Upper lobe of right lung (tissue), 1 donor: ENCODE data around the gene PTAR1. TPM values are rescaled to one million over a fixed set of nuclear protein-coding genes. Genes with fewer than 3 reads are reported as not detected.
"Not testable (repeated sequence)": the region's sequence is repeated elsewhere in the genome, so short reads cannot be mapped to it uniquely, and the experiment has no call there.

Experiments
- ATAC-seq: fragments of 200-7000 bp; cut with Tn5 transposase; one replicate; pipeline ENCODE4 v1.9.1; 2020; ENCODE audit warnings: mild to moderate bottlenecking, moderate library complexity
- DNase-seq: peaks from one replicate; pipeline ENCODE4 v3.0.0-alpha.2; 2020
- H3K27ac ChIP-seq: fragments of 200-600 bp; one replicate; pipeline ENCODE4 v1.8.0; 2022
- H3K27me3 ChIP-seq: fragments of 200-600 bp; one replicate; pipeline ENCODE4 v1.8.0; 2022; ENCODE audit warnings: mild to moderate bottlenecking
- H3K36me3 ChIP-seq: fragments of 200-600 bp; one replicate; pipeline ENCODE4 v1.8.0; 2022
- H3K4me1 ChIP-seq: fragments of 200-600 bp; one replicate; pipeline ENCODE4 v1.8.0; 2022
- H3K4me3 ChIP-seq: fragments of 200-600 bp; one replicate; pipeline ENCODE4 v1.8.0; 2022; ENCODE audit warnings: mild to moderate bottlenecking
- H3K9me3 ChIP-seq: fragments of 200-600 bp; one replicate; pipeline ENCODE4 v1.8.0; 2022
- intact Hi-C: fragments of 100-400 bp; cut with DNase I; formaldehyde crosslinking; loops from one replicate; pipeline ENCODE4 v1.11.0; 2022
- long read RNA-seq: library from polyadenylated mRNA; unstranded; transcript quantifications from one replicate; pipeline ENCODE4 v2.0.0, GENCODE V29; 2021
- total RNA-seq: library from RNA; stranded (reverse); fragmentation: NEBNext Ultra II Directional; extraction: Animal tissue kit (Norgen Biotek cat#: 25700); gene quantifications from one replicate; pipeline ENCODE4 v1.2.1, GENCODE V29; 2021
- TF ChIP-seq, protein P1 (sequence below): fragments of 200-600 bp; IDR thresholded peaks from one replicate; pipeline ENCODE4 v1.8.0; 2022; ENCODE audit warnings: antibody characterized with exemption
- donor health status: DM: no; HTN: yes; CAD: no; lungs with severe emphysema.

PTAR1 gene, protein sequence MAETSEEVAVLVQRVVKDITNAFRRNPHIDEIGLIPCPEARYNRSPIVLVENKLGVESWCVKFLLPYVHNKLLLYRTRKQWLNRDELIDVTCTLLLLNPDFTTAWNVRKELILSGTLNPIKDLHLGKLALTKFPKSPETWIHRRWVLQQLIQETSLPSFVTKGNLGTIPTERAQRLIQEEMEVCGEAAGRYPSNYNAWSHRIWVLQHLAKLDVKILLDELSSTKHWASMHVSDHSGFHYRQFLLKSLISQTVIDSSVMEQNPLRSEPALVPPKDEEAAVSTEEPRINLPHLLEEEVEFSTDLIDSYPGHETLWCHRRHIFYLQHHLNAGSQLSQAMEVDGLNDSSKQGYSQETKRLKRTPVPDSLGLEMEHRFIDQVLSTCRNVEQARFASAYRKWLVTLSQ
- total RNA-seq, result 48.9 TPM
- long read RNA-seq, partial matches to known transcripts, result 6 of 24 reads
- long read RNA-seq, other reads (novel, unspliced or antisense), result 14 of 24 reads

DNA sequence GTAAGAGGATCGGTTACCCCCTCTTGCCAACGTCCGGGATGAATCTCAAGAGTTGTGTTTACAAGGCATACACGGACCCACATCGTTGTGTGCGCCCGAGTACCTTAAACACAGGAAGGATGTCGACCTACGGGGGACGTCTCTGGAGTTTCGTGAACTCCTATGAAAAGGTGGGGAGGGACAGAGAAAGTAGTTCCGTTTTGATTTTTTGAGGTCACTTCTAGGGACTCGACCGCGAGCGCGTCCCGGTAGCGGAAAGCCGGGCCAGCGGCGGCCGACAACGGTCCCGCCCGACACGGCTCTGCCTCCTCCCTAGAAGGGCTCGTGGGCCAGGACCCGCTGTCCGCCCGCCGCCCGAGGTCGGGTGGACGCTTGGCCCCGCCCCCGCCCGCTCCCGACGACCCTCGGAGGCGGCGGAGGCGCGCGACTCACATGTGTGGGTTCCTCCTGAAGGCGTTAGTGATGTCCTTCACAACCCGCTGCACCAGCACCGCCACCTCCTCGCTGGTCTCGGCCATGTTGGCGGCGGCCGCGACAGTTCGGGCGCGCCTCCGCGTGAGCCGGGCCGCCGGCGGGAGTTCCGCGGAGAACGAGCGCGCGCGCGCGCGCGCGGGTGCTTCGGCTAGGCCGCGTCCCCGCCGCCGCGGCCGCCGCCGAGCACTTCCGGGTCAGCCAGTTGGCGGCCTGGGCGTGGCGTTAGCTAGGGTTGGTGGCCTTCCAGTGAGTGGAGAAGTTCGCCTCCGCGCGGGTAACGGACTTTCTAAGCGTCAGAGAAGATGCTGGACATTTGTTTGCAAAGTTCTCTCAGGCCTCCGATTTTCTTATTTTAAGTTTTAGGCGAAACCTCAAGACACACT is at the start of gene PTAR1:
Gene PTAR1, minus strand, starts transcription at position 591 of the 857 bp plus-strand sequence. Its CDS starts 73 bp downstream, at position 518.
- no peaks in the 10 kb centered on the region for H3K9me3 ChIP-seq
- peak within 1 kb of the TSS; percentile 80 for H3K4me3 ChIP-seq
- peak; percentile 99 for ATAC-seq
- no peaks in the 10 kb centered on the region for H3K36me3 ChIP-seq
- peaks cover 19% of the 10 kb centered on the region for H3K4me1 ChIP-seq
- DNase-seq, result peak; percentile 96
- TF ChIP-seq, protein P1, sequence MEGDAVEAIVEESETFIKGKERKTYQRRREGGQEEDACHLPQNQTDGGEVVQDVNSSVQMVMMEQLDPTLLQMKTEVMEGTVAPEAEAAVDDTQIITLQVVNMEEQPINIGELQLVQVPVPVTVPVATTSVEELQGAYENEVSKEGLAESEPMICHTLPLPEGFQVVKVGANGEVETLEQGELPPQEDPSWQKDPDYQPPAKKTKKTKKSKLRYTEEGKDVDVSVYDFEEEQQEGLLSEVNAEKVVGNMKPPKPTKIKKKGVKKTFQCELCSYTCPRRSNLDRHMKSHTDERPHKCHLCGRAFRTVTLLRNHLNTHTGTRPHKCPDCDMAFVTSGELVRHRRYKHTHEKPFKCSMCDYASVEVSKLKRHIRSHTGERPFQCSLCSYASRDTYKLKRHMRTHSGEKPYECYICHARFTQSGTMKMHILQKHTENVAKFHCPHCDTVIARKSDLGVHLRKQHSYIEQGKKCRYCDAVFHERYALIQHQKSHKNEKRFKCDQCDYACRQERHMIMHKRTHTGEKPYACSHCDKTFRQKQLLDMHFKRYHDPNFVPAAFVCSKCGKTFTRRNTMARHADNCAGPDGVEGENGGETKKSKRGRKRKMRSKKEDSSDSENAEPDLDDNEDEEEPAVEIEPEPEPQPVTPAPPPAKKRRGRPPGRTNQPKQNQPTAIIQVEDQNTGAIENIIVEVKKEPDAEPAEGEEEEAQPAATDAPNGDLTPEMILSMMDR, result no peak
- peak within 1 kb of the TSS; percentile 98 for H3K27ac ChIP-seq
- H3K27me3 ChIP-seq, result no peaks in the 10 kb centered on the region
- intact Hi-C loops, result no loop called here

DNA sequence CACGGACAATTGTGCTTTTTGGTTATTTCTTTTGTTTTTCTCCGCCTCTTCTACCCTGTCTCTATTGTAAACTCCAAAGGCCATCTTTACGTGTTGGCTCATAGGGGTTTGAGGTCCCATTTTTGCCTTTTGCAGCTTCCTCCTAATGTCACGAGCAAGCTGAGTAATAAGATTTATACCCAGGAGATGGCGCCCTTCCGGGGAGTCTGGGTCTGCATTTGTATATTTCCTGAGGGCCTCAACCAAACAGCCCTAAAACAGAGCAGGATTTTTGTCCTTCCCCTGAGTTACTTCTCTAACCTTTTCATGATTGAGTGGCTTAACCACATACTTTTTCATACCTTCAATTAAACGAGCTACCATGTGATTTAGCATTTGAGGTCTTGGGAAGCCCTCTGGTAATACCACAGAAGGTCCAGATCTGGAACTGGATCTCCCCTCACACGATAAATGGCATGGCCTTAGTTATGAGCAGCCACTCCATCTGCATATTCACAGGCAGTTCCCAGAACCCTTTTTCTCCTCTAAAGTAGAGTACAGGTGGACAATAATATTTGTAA is 49.6 kb upstream of the PTAR1 start:
- Histone ChIP-seq H3K9me3 (no peaks in the 10 kb centered on the region), H3K36me3 (no peaks in the 10 kb centered on the region), H3K4me1 (peaks cover 8% of the 10 kb centered on the region), H3K27me3 (no peaks in the 10 kb centered on the region), H3K4me3 (no peak overlapping the region), H3K27ac (no peak overlapping the region)
- intact Hi-C loops, result no loop called here
- DNase-seq, result no peak
- TF ChIP-seq, protein P1, result peak; percentile 20
- peak; percentile 44 for ATAC-seq

DNA sequence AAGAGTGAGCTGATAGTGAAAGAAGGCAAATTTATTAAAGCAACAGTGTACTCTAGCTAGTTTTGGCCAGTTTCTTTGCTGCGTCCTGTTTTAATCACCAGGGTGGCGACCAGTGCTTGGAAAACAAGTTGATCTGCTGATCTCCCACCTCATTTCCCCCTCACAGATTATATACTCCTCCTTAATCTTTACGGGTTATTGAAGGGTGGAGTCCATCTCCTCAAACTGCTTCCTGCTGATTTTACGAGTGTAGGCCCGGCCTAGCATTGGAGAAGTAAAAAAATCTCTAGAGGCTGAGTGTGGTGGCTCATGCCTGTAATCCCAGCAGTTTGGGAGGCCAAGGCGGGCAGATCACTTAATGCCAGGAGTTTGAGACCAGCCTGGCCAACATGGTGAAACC is 46.8 kb upstream of the PTAR1 start:
- Histone ChIP-seq H3K27ac (no peak overlapping the region), H3K36me3 (no peaks in the 10 kb centered on the region), H3K4me3 (no peak overlapping the region), H3K9me3 (no peaks in the 10 kb centered on the region), H3K4me1 (peaks cover 8% of the 10 kb centered on the region), H3K27me3 (no peaks in the 10 kb centered on the region)
- DNase-seq (no peak), ATAC-seq (no peak)
- TF ChIP-seq, protein P1, result no peak
- intact Hi-C loops, result no loop called here

DNA sequence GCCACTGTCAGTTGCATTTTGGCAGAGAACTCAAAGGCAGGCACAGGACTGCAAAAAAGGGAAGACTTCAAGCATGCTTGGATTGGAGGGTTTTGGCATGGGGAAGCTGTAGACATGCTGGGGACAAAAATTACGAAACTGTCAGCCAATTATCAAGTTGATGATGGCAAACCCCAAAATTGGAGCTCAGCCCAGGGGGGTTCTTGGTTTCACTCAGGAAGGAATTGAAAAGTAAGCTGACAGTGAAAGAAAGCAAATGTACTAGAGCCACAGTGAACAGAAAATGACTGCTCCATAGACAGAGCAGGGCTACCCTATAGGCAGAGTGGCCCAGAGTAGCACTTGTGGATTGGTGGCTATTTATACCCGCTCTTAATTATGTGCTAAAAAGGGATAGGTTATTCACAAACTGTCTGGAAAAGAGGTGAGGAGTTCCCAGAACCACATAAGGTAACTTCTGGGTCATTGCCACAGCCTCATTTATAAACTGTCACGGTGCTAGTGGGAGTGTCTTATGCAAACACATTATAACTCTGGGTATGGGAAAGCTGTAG is 46.2 kb upstream of the PTAR1 start:
- ATAC-seq (peak; percentile 72), DNase-seq (no peak)
- no peak overlapping the region for H3K27ac ChIP-seq

DNA sequence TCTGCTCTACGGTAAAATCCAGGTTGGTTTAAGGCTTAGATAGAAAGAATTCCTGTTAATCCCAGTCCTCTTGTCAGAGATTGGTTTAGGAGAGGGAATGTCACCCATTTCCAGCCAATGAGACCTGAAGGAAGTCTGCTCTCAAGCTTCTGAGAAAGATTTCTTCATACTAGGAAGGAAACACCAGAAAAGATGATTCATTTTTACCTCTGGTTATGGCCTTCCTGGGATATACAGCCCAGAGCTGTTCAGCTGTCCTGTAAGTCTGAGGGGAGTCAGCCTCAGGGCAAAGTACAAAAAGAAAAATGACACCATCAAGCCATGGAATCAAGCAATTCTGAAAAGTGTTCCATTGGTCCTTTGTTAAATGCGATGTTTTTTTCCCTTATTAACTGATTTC is 42.2 kb upstream of the PTAR1 start:
- Histone ChIP-seq H3K4me1 (peaks cover 8% of the 10 kb centered on the region), H3K9me3 (no peaks in the 10 kb centered on the region), H3K27ac (no peak overlapping the region), H3K36me3 (no peaks in the 10 kb centered on the region), H3K4me3 (no peak overlapping the region), H3K27me3 (no peaks in the 10 kb centered on the region)
- DNase-seq (no peak), ATAC-seq (no peak)
- intact Hi-C loops, result no loop called here
- TF ChIP-seq, protein P1, result no peak

More for the DNA sequence above, 46.2 kb upstream of the PTAR1 start:
- Histone ChIP-seq H3K9me3 (no peaks in the 10 kb centered on the region), H3K4me3 (no peak overlapping the region), H3K27me3 (no peaks in the 10 kb centered on the region), H3K36me3 (no peaks in the 10 kb centered on the region), H3K4me1 (peaks cover 8% of the 10 kb centered on the region)
- intact Hi-C loops, result no loop called here
- TF ChIP-seq, protein P1, result no peak

DNA sequence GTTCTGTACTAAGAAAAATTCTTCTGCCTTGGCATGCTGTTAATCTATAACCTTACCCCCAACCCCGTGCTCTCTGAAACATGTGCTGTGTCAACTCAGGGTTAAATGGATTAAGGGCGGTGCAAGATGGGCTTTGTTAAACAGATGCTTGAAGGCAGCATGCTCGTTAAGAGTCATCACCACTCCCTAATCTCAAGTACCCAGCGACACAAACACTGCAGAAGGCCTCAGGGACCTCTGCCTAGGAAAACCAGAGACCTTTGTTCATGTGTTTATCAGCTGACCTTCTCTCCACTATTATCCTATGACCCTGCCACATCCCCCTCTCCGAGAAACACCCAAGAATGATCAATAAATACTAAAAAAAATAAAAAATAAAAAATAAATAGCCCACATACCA is 40.2 kb upstream of the PTAR1 start:
- H3K27me3 ChIP-seq, H3K36me3 ChIP-seq, H3K9me3 ChIP-seq, H3K4me3 ChIP-seq, H3K4me1 ChIP-seq, intact Hi-C loops, H3K27ac ChIP-seq, ATAC-seq, DNase-seq: not testable (repeated sequence)

DNA sequence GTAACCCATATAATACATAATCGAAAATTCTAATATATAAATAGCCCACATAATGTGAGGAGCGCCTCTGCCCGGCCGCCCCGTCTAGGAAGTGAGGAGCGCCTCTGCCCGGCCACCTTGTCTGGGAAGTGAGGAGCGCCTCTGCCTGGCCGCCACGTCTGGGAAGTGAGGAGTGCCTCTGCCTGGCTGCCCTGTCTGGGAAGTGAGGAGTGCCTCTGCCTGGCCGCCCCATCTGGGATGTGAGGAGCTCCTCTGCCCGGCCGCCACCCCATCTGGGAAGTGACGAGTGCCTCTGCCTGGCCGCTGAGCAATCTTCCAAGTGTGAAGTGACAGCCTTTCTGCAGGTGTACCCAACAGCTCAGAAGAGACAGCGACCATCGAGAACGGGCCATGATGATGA is 39.7 kb upstream of the PTAR1 start:
- H3K4me1 ChIP-seq, H3K4me3 ChIP-seq, H3K27ac ChIP-seq, H3K9me3 ChIP-seq, ATAC-seq, DNase-seq, H3K27me3 ChIP-seq, H3K36me3 ChIP-seq, intact Hi-C loops: not testable (repeated sequence)
